Stimulated activated CD8-positive, alpha-beta memory T cell treated with anti-CD3 and anti-CD28 coated beads, Interleukin-4, amount 100 ng/mL, for 1 hour (primary cell): Measurements from ENCODE around the gene ARPP21.
"Not testable (repeated sequence)": the region's sequence is repeated elsewhere in the genome, so short reads cannot be mapped to it uniquely, and the experiment has no call there.

ENCODE experiments used
- DNase-seq, 2 donors: peaks; one replicate each; pipeline ENCODE4 v3.0.0-alpha.2; 2020; ENCODE audit warnings: low read depth in 2 of 2, low spot score in 1 of 2

ARPP21 gene

DNA sequence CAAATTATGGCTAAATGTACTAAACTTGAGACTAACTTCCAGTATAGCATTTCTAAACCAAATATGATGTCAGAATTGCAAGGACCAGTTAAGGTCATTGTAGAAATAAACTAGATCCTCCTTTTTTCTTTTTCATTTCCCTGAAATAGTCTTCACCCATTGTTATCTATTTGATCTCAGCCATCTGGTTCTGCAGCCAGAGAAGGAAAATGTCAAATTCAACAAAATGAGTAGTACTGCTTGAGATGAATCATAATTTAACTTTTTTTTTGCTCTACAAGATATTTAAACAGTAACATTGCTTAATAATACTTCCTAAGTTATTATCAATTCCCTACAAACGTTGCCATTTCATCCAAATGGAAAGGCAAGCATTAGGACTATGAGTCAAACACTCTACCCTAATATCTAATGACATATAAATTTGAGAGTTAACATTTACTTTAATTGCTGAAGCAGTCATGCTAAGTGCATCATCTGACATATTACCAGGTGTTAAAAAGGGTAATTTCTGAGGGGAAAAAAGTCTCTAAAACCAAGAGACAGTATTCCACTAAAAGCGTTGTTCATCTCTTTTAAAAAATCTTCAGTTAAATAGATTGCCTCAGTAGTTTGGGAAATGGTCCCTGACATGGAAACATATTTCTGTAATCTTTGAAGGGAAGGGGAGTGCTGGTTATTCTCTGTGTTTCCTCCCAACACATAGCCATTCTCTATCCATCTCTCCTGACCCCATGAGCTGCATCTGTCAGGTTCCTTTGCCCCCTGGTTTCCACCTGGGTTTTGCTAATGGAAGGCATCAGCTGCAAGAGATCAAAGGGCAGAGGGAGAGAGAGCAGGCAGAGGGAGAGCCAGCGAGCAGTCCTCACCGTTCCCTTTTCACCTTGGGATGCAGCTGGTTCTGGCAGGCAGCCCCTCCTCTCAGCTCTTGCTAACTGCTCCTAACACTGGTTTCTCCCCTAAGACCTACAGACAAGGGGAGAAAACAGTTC, 138.5 kb downstream of the ARPP21 start:
- no peak for DNase-seq

DNA sequence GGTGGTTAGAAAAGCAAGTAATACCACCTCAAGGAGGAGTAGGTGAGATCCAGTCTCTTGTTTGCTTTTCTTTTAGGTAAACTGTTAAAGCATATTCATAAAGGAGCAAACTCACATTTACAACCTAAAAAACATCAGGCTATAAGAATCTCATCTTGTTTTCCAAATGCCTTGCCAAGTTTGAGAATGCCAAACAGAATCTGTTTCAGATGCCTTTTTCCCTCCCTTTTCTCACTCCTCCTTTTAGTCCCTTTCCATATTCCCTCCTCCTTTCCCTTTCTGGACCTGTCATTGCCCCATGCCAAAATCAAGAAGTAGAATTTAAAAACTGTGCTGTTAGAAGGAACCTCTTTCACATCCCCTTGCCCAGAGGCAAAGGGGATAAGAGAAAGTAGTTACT, 140.3 kb downstream of the ARPP21 start:
- DNase-seq, result no peak

GRCh38 chr3:35780800-35781199, 141.5 kb downstream of the ARPP21 start:
- no peak for DNase-seq

- DNase-seq, result no peak
Observed at GRCh38 chr3:35781558-35781957, 142.2 kb downstream of the ARPP21 start.

DNA sequence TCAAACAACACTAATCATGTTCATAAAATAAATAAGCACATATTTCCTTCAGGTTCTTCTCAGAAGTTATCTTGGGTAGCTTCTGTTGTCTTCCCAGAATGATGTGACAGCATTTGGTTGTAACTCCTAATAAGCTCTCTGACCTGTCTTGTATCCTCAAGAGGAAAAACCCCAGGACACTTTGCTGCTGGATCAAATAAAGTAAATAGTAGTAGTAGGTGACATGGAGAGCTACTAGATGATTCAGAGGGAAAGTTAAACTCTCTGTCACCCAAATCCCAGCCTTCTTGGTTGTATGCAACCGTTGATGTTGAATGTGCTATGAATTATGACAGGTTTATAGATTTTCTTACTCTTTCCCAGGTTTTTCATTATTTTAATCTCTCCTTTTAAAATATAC, 143.0 kb downstream of the ARPP21 start:
- DNase-seq, result no peak

DNA sequence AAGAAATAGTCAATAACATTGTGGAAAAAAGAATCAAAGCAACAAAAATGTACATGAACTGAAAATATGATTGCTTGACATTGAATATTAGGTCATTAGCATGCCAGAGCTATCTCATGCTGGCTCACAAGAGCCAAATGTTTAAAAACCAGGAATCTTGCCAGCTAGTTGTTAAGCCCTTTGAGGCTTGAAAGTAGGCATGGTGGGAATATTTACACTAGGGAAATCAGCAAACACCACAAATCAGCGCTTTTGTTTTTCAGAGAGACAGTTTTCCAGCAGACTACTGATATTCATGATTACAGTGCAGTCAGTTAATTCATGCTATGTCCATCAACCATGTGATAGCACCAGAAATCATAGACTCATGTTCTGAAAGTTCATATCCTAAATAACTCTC, 144.8 kb downstream of the ARPP21 start:
- no peak for DNase-seq

DNA sequence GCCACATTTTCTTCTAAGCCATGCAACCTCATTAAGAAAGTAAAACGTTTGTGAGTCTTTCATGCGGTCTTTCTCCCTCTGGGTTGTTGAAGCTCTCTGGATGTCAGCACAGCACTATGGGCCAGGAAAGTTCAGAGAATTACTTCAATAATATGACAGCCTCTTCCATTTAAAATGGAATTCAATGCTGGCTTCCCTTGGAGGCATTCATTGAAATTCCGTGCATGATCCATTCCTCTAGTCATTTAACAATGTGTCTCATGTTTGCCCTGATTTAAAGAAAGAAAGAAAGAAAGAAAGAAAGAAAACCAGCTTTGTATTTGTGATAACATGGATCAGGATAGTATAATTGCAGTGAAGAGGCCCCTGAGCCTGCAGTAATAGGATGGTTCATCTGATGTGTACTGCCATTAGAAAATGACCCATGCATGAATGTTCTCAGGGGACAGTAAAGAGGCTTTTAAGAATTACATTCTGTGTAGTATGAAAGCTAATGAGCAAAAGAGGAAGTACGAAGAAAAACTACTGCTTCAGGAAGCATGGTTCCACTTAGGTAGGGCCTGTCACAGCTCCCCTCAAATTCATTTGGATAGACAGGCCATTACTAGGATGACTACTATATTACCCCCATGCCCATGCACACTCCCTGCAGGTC, 146.0 kb downstream of the ARPP21 start:
- DNase-seq, result no peak

DNA sequence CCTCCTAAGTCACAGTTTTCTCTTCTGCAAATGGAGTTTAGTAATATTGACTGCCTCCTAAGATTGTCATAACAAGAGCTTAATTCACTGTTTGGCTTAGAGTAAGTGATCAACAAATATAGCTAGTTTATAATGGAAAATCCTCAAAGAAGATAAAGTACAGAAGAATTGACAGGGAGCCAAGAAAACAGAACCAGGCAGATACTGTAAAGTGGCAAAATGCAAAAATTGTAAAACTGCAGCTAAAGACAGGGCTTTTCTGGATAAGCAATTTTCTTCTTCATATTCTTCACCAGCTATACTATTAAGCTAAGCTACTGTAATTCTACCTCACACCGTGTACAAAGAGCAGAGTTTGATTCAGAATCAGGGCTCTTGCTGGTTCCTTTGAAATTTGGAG, 148.6 kb downstream of the ARPP21 start:
- no peak for DNase-seq

DNA sequence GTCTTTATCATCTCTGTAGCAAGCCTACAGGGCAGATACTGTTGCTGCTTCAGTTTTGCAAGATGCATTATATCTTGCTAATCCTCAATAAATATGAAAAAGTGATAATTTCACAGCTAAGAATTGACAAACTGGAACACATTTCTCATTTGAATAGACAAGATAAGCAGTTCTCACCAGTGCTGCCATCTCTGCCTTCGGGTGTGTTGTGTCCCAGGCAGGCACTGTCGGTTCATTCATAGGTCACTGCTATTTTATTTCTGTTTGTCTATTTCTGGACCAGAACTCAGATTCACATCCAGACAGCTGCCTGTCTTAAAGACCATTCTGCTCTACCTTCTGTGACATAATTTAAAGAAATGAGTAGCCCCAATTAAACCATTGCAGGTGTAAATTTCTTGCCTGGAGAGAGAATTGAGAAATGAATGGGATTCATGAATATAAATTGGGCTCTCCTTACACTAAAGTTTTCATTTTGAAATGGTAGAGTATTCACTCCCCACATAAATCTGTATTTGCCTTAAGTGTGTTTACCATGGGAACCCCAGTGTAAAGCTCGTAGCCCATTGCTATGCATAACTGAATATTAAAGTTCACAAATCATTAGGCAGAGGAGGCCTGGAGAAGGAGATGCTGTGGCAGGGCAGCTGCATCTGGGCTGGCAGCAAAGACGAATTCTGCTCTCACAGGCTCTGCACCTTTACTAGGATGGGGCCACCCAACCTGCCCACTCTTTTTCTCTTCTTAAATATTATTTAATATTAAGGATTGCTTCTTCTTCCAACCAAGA, 149.9 kb downstream of the ARPP21 start:
- DNase-seq, result no peak

DNA sequence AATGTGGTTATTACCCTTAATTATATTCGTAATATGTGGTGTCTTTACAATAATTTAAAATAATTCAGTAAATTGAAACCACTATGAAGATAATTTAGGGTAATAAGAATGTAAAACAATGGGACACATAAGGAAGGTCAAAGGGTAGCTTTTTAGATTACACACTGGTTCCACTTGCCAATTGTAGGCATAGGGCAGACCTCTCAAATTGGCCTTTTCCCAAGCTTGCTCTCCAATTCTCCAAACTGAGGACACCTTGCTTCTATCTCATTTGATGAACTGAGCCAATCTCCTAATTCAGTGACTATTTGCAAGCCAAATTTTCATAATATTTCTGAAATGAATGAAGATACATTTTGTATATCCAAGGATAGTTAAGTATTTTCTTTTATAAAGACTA, 151.4 kb downstream of the ARPP21 start:
- no peak for DNase-seq

GRCh38 chr3:35793667-35794066, 154.3 kb downstream of the ARPP21 start:
- no peak for DNase-seq

- DNase-seq, result no peak
Observed at GRCh38 chr3:35800960-35801459, 161.7 kb downstream of the ARPP21 start.

DNA sequence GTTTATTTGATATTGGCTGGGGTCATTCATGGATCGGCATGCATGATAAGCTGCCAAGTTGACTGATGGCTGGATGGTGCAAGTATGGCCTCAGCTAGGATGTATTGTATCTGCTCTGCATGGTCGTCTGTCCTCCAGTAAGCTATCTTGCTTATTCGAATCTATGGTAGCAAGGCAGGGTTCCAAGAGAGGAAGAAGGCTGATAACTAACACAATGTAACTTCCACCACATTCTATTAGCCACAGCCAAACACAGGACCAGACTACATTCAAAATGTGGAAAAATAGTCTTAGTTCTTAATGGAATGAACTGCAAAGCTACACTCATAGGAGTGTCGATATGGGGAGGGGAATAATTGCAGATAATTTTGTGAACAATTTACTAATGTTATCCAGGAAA, 175.2 kb downstream of the ARPP21 start:
- no peak for DNase-seq

DNA sequence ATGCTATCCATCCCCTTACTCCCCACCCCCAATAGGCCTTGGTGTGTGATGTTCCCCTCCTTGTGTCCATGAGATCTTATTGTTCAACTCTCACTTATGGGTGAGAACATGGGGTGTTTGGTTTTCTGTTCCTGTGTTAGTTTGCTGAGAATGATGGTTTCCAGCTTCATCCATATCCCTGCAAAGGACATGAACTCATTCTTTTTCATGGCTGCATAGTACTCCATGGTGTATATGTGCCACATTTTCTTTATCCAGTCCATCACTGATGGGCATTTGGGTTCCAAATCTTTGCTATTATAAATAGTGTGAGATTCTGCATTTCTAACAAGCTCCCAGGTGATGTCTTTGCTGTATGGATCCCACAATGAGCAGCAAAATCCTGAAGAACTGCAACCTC, 176.5 kb downstream of the ARPP21 start:
- not testable (repeated sequence) for DNase-seq

- DNase-seq, result no peak
Observed at GRCh38 chr3:35817216-35817615, 177.9 kb downstream of the ARPP21 start.

GRCh38 chr3:35832140-35832571, 192.8 kb downstream of the ARPP21 start:
- no peak for DNase-seq
